ENCODE measurements around the gene RBP7. TPM values are rescaled to one million over a fixed set of nuclear protein-coding genes. Genes with fewer than 3 reads are reported as not detected.
"Not testable (repeated sequence)": the region's sequence is repeated elsewhere in the genome, so short reads cannot be mapped to it uniquely, and the experiment has no call there.

RBP7 gene
- total RNA-seq, 1 experiment from 2014 or later = 1.1 TPM

- no peaks in the 10 kb centered on the region for H3K27me3 ChIP-seq (ENCODE audit: control insufficient read depth, insufficient read depth, low read length)
- H3K36me3 ChIP-seq (replicated peaks; ENCODE audit: control insufficient read depth, insufficient read depth, low read length) = no peaks in the 10 kb centered on the region
- DNase-seq = no peak
- H3K4me3 ChIP-seq (ENCODE audit: insufficient read depth, low read depth, low read length) = no peak overlapping the region
Observed at GRCh38 chr1:10019561-10019960, 22.5 kb downstream of the RBP7 start.

- no peak overlapping the region for H3K4me3 ChIP-seq (ENCODE audit: insufficient read depth, low read depth, low read length)
- no peak for DNase-seq
Observed at GRCh38 chr1:10020086-10020485, 23.1 kb downstream of the RBP7 start.

GRCh38 chr1:10020678-10021077 lies 23.6 kb downstream of the RBP7 start:
- H3K36me3 ChIP-seq (replicated peaks; ENCODE audit: control insufficient read depth, insufficient read depth, low read length); DNase-seq; H3K4me3 ChIP-seq (ENCODE audit: insufficient read depth, low read depth, low read length); H3K27me3 ChIP-seq (ENCODE audit: control insufficient read depth, insufficient read depth, low read length): not testable (repeated sequence)

More at GRCh38 chr1:10020086-10020485, 23.1 kb downstream of the RBP7 start:
- H3K36me3 ChIP-seq (replicated peaks; ENCODE audit: control insufficient read depth, insufficient read depth, low read length) = no peaks in the 10 kb centered on the region
- H3K27me3 ChIP-seq (ENCODE audit: control insufficient read depth, insufficient read depth, low read length) = no peaks in the 10 kb centered on the region

- not testable (repeated sequence) for H3K27me3 ChIP-seq (ENCODE audit: control insufficient read depth, insufficient read depth, low read length); H3K36me3 ChIP-seq (replicated peaks; ENCODE audit: control insufficient read depth, insufficient read depth, low read length); DNase-seq; H3K4me3 ChIP-seq (ENCODE audit: insufficient read depth, low read depth, low read length)
Observed at GRCh38 chr1:10021992-10022391, 25.0 kb downstream of the RBP7 start.

GRCh38 chr1:10022656-10023055 lies 25.6 kb downstream of the RBP7 start:
- Histone ChIP-seq H3K4me3 (ENCODE audit: insufficient read depth, low read depth, low read length) (no peak overlapping the region), H3K27me3 (ENCODE audit: control insufficient read depth, insufficient read depth, low read length) (no peaks in the 10 kb centered on the region), H3K36me3 (replicated peaks; ENCODE audit: control insufficient read depth, insufficient read depth, low read length) (no peaks in the 10 kb centered on the region)
- no peak for DNase-seq

- Histone ChIP-seq H3K4me3 (ENCODE audit: insufficient read depth, low read depth, low read length) (no peak overlapping the region), H3K36me3 (replicated peaks; ENCODE audit: control insufficient read depth, insufficient read depth, low read length) (no peaks in the 10 kb centered on the region), H3K27me3 (ENCODE audit: control insufficient read depth, insufficient read depth, low read length) (no peaks in the 10 kb centered on the region)
- DNase-seq = no peak
Observed at GRCh38 chr1:10025354-10025753, 28.3 kb downstream of the RBP7 start.

GRCh38 chr1:10027027-10027426 lies 30.0 kb downstream of the RBP7 start:
- Histone ChIP-seq H3K36me3 (replicated peaks; ENCODE audit: control insufficient read depth, insufficient read depth, low read length) (no peaks in the 10 kb centered on the region), H3K4me3 (ENCODE audit: insufficient read depth, low read depth, low read length) (no peak overlapping the region), H3K27me3 (ENCODE audit: control insufficient read depth, insufficient read depth, low read length) (no peaks in the 10 kb centered on the region)
- no peak for DNase-seq

- not testable (repeated sequence) for H3K27me3 ChIP-seq (ENCODE audit: control insufficient read depth, insufficient read depth, low read length); DNase-seq; H3K36me3 ChIP-seq (replicated peaks; ENCODE audit: control insufficient read depth, insufficient read depth, low read length); H3K4me3 ChIP-seq (ENCODE audit: insufficient read depth, low read depth, low read length)
Observed at GRCh38 chr1:10028956-10029500, 32.0 kb downstream of the RBP7 start.

- no peak overlapping the region for H3K4me3 ChIP-seq (ENCODE audit: insufficient read depth, low read depth, low read length)
- no peaks in the 10 kb centered on the region for H3K36me3 ChIP-seq (replicated peaks; ENCODE audit: control insufficient read depth, insufficient read depth, low read length)
- no peaks in the 10 kb centered on the region for H3K27me3 ChIP-seq (ENCODE audit: control insufficient read depth, insufficient read depth, low read length)
- DNase-seq = no peak
Observed at GRCh38 chr1:10031461-10031860, 34.4 kb downstream of the RBP7 start.

- H3K36me3 ChIP-seq (replicated peaks; ENCODE audit: control insufficient read depth, insufficient read depth, low read length) = no peaks in the 10 kb centered on the region
- DNase-seq = peak; percentile 100
- no peaks in the 10 kb centered on the region for H3K27me3 ChIP-seq (ENCODE audit: control insufficient read depth, insufficient read depth, low read length)
- H3K4me3 ChIP-seq (ENCODE audit: insufficient read depth, low read depth, low read length) = peak within 1 kb of the TSS; percentile 99
Observed at GRCh38 chr1:10032590-10033358, 35.7 kb downstream of the RBP7 start, which contains the start of gene UBE4B. UBE4B (plus strand) TSS chr1:10032958; CDS start chr1:10033671, 713 bp downstream.

GRCh38 chr1:10033359-10033845 lies 36.4 kb downstream of the RBP7 start:
- peaks cover under 1% of the 10 kb centered on the region; the same call in 1 of the 2 replicates for H3K36me3 ChIP-seq (replicated peaks; ENCODE audit: control insufficient read depth, insufficient read depth, low read length)
- DNase-seq = peak; percentile 57
- H3K4me3 ChIP-seq (ENCODE audit: insufficient read depth, low read depth, low read length) = peak overlapping the region; percentile 99
- H3K27me3 ChIP-seq (ENCODE audit: control insufficient read depth, insufficient read depth, low read length) = no peaks in the 10 kb centered on the region

- H3K27me3 ChIP-seq (ENCODE audit: control insufficient read depth, insufficient read depth, low read length) = no peaks in the 10 kb centered on the region
- DNase-seq = no peak
- H3K4me3 ChIP-seq (ENCODE audit: insufficient read depth, low read depth, low read length) = no peak overlapping the region
- H3K36me3 ChIP-seq (replicated peaks; ENCODE audit: control insufficient read depth, insufficient read depth, low read length) = peaks cover 2% of the 10 kb centered on the region; the same call in 1 of the 2 replicates
Observed at GRCh38 chr1:10042746-10043145, 45.7 kb downstream of the RBP7 start.

- DNase-seq = no peak
- Histone ChIP-seq H3K4me3 (ENCODE audit: insufficient read depth, low read depth, low read length) (no peak overlapping the region), H3K27me3 (ENCODE audit: control insufficient read depth, insufficient read depth, low read length) (no peaks in the 10 kb centered on the region), H3K36me3 (replicated peaks; ENCODE audit: control insufficient read depth, insufficient read depth, low read length) (0 out of 2 replicates have a peak, but pooled peaks cover 1% of the 10 kb centered on the region)
Observed at GRCh38 chr1:10045480-10046355, 48.7 kb downstream of the RBP7 start.

GRCh38 chr1:10046356-10047085 lies 49.5 kb downstream of the RBP7 start:
- DNase-seq = peak; percentile 32

More at GRCh38 chr1:10046356-10047085, 49.5 kb downstream of the RBP7 start:
- Histone ChIP-seq H3K27me3 (ENCODE audit: control insufficient read depth, insufficient read depth, low read length) (no peaks in the 10 kb centered on the region), H3K36me3 (replicated peaks; ENCODE audit: control insufficient read depth, insufficient read depth, low read length) (0 out of 2 replicates have a peak, but pooled peaks cover 1% of the 10 kb centered on the region), H3K4me3 (ENCODE audit: insufficient read depth, low read depth, low read length) (no peak overlapping the region)

All from H7 (cell line).